H9 (cell line): Measurements from ENCODE around the gene CYP19A1. TPM values are rescaled to one million over a fixed set of nuclear protein-coding genes. Genes with fewer than 3 reads are reported as not detected.

Source experiments
- DNase-seq: peaks from one replicate; pipeline ENCODE4 v3.0.0-alpha.2; 2017
- H2AFZ ChIP-seq: one replicate; pipeline ENCODE4 v1.6.1; 2013; ENCODE audit warnings: mild to moderate bottlenecking, low read length, control low read depth, moderate library complexity
- H2AK5ac ChIP-seq: 2 replicates; pipeline ENCODE4 v1.6.1; 2013; ENCODE audit warnings: low read length, control low read depth, mixed read lengths; ENCODE audit not compliant: insufficient read length
- H2BK120ac ChIP-seq: one replicate; pipeline ENCODE4 v1.6.1; 2013; ENCODE audit warnings: low read depth, mild to moderate bottlenecking, low read length, control low read depth, inconsistent platforms; ENCODE audit not compliant: poor library complexity, severe bottlenecking
- H2BK12ac ChIP-seq: 2 replicates; pipeline ENCODE4 v1.6.1; 2013; ENCODE audit warnings: low read length, control low read depth, mixed read lengths, low read depth; ENCODE audit not compliant: insufficient read length
- H2BK15ac ChIP-seq: 2 replicates; pipeline ENCODE4 v1.6.1; 2013; ENCODE audit warnings: low read depth, low read length, control low read depth
- H2BK20ac ChIP-seq: one replicate; pipeline ENCODE4 v1.6.1; 2013; ENCODE audit warnings: low read depth, mild to moderate bottlenecking, low read length, control low read depth, inconsistent platforms; ENCODE audit not compliant: poor library complexity, severe bottlenecking
- H2BK5ac ChIP-seq: 2 replicates; pipeline ENCODE4 v1.6.1; 2013; ENCODE audit warnings: low read length, control low read depth, mixed read lengths; ENCODE audit not compliant: insufficient read length
- H3K14ac ChIP-seq: 2 replicates; pipeline ENCODE4 v1.6.1; 2013; ENCODE audit warnings: low read length, control low read depth; ENCODE audit not compliant: insufficient read depth
- H3K18ac ChIP-seq: 2 replicates; pipeline ENCODE4 v1.6.1; 2013; ENCODE audit warnings: low read depth, mild to moderate bottlenecking, mixed read lengths, low read length, control low read depth; ENCODE audit not compliant: insufficient read length
- H3K23ac ChIP-seq: 2 replicates; pipeline ENCODE4 v1.6.1; 2013; ENCODE audit warnings: low read length, control low read depth, mixed read lengths, low read depth; ENCODE audit not compliant: insufficient read length
- H3K23me2 ChIP-seq: 2 replicates; pipeline ENCODE4 v1.6.1; 2013; ENCODE audit warnings: low read depth, mild to moderate bottlenecking, mixed read lengths, low read length, control low read depth; ENCODE audit not compliant: insufficient read length, poor library complexity, severe bottlenecking
- H3K27ac ChIP-seq: 2 replicates; pipeline ENCODE4 v1.5.1; 2013; ENCODE audit warnings: low read length, control low read depth, mixed read lengths, low read depth; ENCODE audit not compliant: insufficient read length
- H3K27me3 ChIP-seq: 2 replicates; pipeline ENCODE4 v1.6.1; 2013; ENCODE audit warnings: low read length, control low read depth, inconsistent platforms; ENCODE audit not compliant: insufficient read depth
- H3K4ac ChIP-seq: 2 replicates; pipeline ENCODE4 v1.6.1; 2013; ENCODE audit warnings: low read depth, mild to moderate bottlenecking, control low read depth, inconsistent platforms, low read length, moderate library complexity
- H3K4me1 ChIP-seq: 2 replicates; pipeline ENCODE4 v1.6.1; 2013; ENCODE audit warnings: low read length, control low read depth, inconsistent platforms; ENCODE audit not compliant: insufficient read depth
- H3K4me2 ChIP-seq: 2 replicates; pipeline ENCODE4 v1.6.1; 2013; ENCODE audit warnings: low read length, control low read depth, mixed read lengths; ENCODE audit not compliant: insufficient read length, insufficient read depth
- H3K56ac ChIP-seq: 2 replicates; pipeline ENCODE4 v1.6.1; 2013; ENCODE audit warnings: low read depth, mild to moderate bottlenecking, mixed read lengths, low read length, control low read depth; ENCODE audit not compliant: insufficient read length
- H3K79me1 ChIP-seq: 2 replicates; pipeline ENCODE4 v1.6.1; 2013; ENCODE audit warnings: low read depth, mild to moderate bottlenecking, moderate library complexity, low read length, control low read depth, inconsistent platforms; ENCODE audit not compliant: insufficient read depth, poor library complexity, severe bottlenecking
- H3K79me2 ChIP-seq: 2 replicates; pipeline ENCODE4 v1.6.1; 2013; ENCODE audit warnings: low read length, control low read depth, inconsistent platforms; ENCODE audit not compliant: insufficient read depth
- H3K9ac ChIP-seq: 2 replicates; pipeline ENCODE4 v1.6.1; 2013; ENCODE audit warnings: low read length, control low read depth, mixed read lengths; ENCODE audit not compliant: insufficient read length; ENCODE audit errors: extremely low read depth
- H3K9me3 ChIP-seq: one replicate; pipeline ENCODE4 v1.6.1; 2013; ENCODE audit warnings: low read depth, low read length, inconsistent platforms; ENCODE audit not compliant: control insufficient read depth
- H3T11ph ChIP-seq: one replicate; pipeline ENCODE4 v1.6.1; 2013; ENCODE audit warnings: mild to moderate bottlenecking, low read length, control low read depth, inconsistent platforms
- H4K20me1 ChIP-seq: one replicate; pipeline ENCODE4 v1.6.1; 2013; ENCODE audit not compliant: control insufficient read depth, insufficient read length, insufficient read depth
- H4K5ac ChIP-seq: 2 replicates; pipeline ENCODE4 v1.6.1; 2013; ENCODE audit warnings: low read depth, mild to moderate bottlenecking, mixed read lengths, low read length, control low read depth; ENCODE audit not compliant: insufficient read length
- H4K8ac ChIP-seq: replicated peaks from 2 replicates; pipeline ENCODE4 v1.6.1; 2013; ENCODE audit warnings: low read length, control low read depth, mixed read lengths, low read depth; ENCODE audit not compliant: insufficient read length
- H4K91ac ChIP-seq: 2 replicates; pipeline ENCODE4 v1.6.1; 2013; ENCODE audit warnings: low read depth, mild to moderate bottlenecking, moderate library complexity, mixed read lengths, low read length, control low read depth; ENCODE audit not compliant: insufficient read length
- H3K27ac Mint-ChIP-seq, 3 experiments: 2 replicates in 2 of 3; 3 replicates in 1 of 3; pipeline ENCODE4 v1.8.0; 2020 to 2021; ENCODE audit warnings: mixed read lengths in 3 of 3, mild to moderate bottlenecking in 1 of 3, moderate library complexity in 1 of 3
- H3K27me3 Mint-ChIP-seq: 2 replicates; pipeline ENCODE4 v1.8.0; 2021; ENCODE audit warnings: low read depth, mild to moderate bottlenecking, moderate library complexity, mixed read lengths
- H3K36me3 Mint-ChIP-seq, 3 experiments: 2 replicates in 2 of 3; 3 replicates in 1 of 3; pipeline ENCODE4 v1.8.0; 2020 to 2021; ENCODE audit warnings: low read depth in 3 of 3, mixed read lengths in 3 of 3; ENCODE audit not compliant: insufficient read depth in 1 of 3
- H3K4me1 Mint-ChIP-seq, 2 experiments: 2 replicates each; pipeline ENCODE4 v1.8.0; 2020; ENCODE audit warnings: mixed read lengths in 2 of 2
- H3K4me3 Mint-ChIP-seq, 2 experiments: 2 replicates in 1 of 2; 3 replicates in 1 of 2; pipeline ENCODE4 v1.8.0; 2020 to 2021; ENCODE audit warnings: mild to moderate bottlenecking in 2 of 2, mixed read lengths in 2 of 2, moderate library complexity in 1 of 2
- H3K9me3 Mint-ChIP-seq, 2 experiments: 2 replicates in 1 of 2; 3 replicates in 1 of 2; pipeline ENCODE4 v1.8.0; 2020; ENCODE audit warnings: mild to moderate bottlenecking in 2 of 2, mixed read lengths in 2 of 2, moderate library complexity in 1 of 2
- CTCF ChIP-seq: fragments of 200-600 bp; sonication (generic); conservative IDR thresholded peaks from 3 replicates; pipeline ENCODE4 v1.8.0; 2021; ENCODE audit warnings: antibody characterized with exemption, mild to moderate bottlenecking
- WGBS: extraction: QIAGEN DNeasy Blood & Tissue Kit; methylation state at CpG from one replicate; pipeline ENCODE4 v1.1.7; 2013; ENCODE audit warnings: missing lambda C conversion rate, low lambda C conversion rate, mixed read lengths; ENCODE audit not compliant: insufficient read length; ENCODE audit errors: extremely low coverage; 5-methylcytosine and 5-hydroxymethylcytosine counted together
- total RNA-seq: library from RNA; stranded (reverse); gene quantifications from 2 replicates; pipeline ENCODE4 v1.2.1, GENCODE V29; 2021

Gene CYP19A1
- total RNA-seq, 1 experiment from 2014 or later: not detected

GRCh38 chr15:51366071-51366470 is 27.7 kb upstream of the CYP19A1 start:
- H3K18ac ChIP-seq: no peak overlapping the region
- no peaks in the 10 kb centered on the region for H4K20me1 ChIP-seq
- no peak overlapping the region for H3K9ac ChIP-seq
- no peak overlapping the region for H4K91ac ChIP-seq
- no peak overlapping the region for H3K56ac ChIP-seq
- no peak overlapping the region for H2BK20ac ChIP-seq
- H3K4me1 ChIP-seq: no peaks in the 10 kb centered on the region
- no peaks in the 10 kb centered on the region for H3K9me3 ChIP-seq
- H4K5ac ChIP-seq: no peak overlapping the region
- no peak overlapping the region for H2BK5ac ChIP-seq
- peaks cover 5 to 9% of the 10 kb centered on the region in 2 experiments for H3K4me1 Mint-ChIP-seq
- no peak overlapping the region for H3T11ph ChIP-seq
- H2AK5ac ChIP-seq: no peak overlapping the region
- no peak overlapping the region for H2BK15ac ChIP-seq
- no peak for DNase-seq
- H3K14ac ChIP-seq: no peak overlapping the region
- no peak overlapping the region for H3K4me3 Mint-ChIP-seq
- no peak overlapping the region for H3K23ac ChIP-seq
- H2BK120ac ChIP-seq: no peak overlapping the region
- no peak overlapping the region for H4K8ac ChIP-seq
- no peaks in the 10 kb centered on the region for H3K27me3 ChIP-seq
- no peak overlapping the region; a peak in 1 of 7 replicates for H3K27ac Mint-ChIP-seq
- H3K79me2 ChIP-seq: no peaks in the 10 kb centered on the region
- no peaks in the 10 kb centered on the region for H3K9me3 Mint-ChIP-seq
- no peak overlapping the region for H3K4ac ChIP-seq
- H2AFZ ChIP-seq: no peak overlapping the region
- no peaks in the 10 kb centered on the region for H3K79me1 ChIP-seq
- no peak for TF ChIP-seq CTCF
- H3K36me3 Mint-ChIP-seq: no peaks in the 10 kb centered on the region
- H3K4me2 ChIP-seq: no peak overlapping the region
- WGBS: no CpG with 5 or more reads among the region's 5 CpGs
- no peak overlapping the region for H2BK12ac ChIP-seq
- no peaks in the 10 kb centered on the region for H3K27me3 Mint-ChIP-seq
- no peak overlapping the region for H3K27ac ChIP-seq
- no peaks in the 10 kb centered on the region for H3K23me2 ChIP-seq
